IMR-90 (cell line): ENCODE measurements around the gene ARMH3. TPM values are rescaled to one million over a fixed set of nuclear protein-coding genes. Genes with fewer than 3 reads are reported as not detected.

ENCODE experiments used
- ATAC-seq: fragments of 200-7000 bp; cut with Tn5 transposase; 2 replicates; pipeline ENCODE4 v1.9.1; 2020; ENCODE audit warnings: low read depth, mild to moderate bottlenecking, moderate library complexity
- BruUV-seq: library from RNA; stranded (reverse); fragments of 400-500 nt; replicated peaks from 2 replicates; lab custom pipeline; 2021; lab: Mats Ljungman, UMichigan
- CTCF ChIA-PET: fragments of 300-600 bp; formaldehyde crosslinking; extraction: SDS; loops from one replicate; lab custom pipeline; 2021; ENCODE audit warnings: antibody characterized with exemption; lab: Yijun Ruan, JAX
- POLR2A ChIA-PET: fragments of 300-600 bp; sonication (Branson Sonifier 250); formaldehyde crosslinking; loops from one replicate; lab custom pipeline; 2022; ENCODE audit warnings: antibody characterized with exemption; ENCODE audit not compliant: unreplicated experiment; lab: Charles Lee
- DNase-seq: peaks from one replicate; pipeline ENCODE4 v3.0.0; 2013
- H2AFZ ChIP-seq: replicated peaks from 2 replicates; pipeline ENCODE3; 2013; ENCODE audit warnings: low read length, mild to moderate bottlenecking; ENCODE audit not compliant: poor library complexity
- H2AK5ac ChIP-seq: 2 replicates; pipeline ENCODE4 v1.6.1; 2013; ENCODE audit warnings: low read depth, low read length, inconsistent platforms
- H2AK9ac ChIP-seq: replicated peaks from 2 replicates; pipeline ENCODE3; 2013; ENCODE audit warnings: mild to moderate bottlenecking, low read depth, low read length, moderate library complexity; ENCODE audit not compliant: poor library complexity
- H2BK120ac ChIP-seq: 2 replicates; pipeline ENCODE4 v1.6.1; 2013; ENCODE audit warnings: low read depth, low read length, inconsistent platforms
- H2BK15ac ChIP-seq: 3 replicates; pipeline ENCODE4 v1.6.1; 2013; ENCODE audit warnings: low read depth, low read length, inconsistent platforms
- H2BK20ac ChIP-seq: 2 replicates; pipeline ENCODE4 v1.6.1; 2013; ENCODE audit warnings: low read depth, mild to moderate bottlenecking, inconsistent platforms, low read length, moderate library complexity
- H2BK5ac ChIP-seq: 2 replicates; pipeline ENCODE4 v1.6.1; 2013; ENCODE audit warnings: mild to moderate bottlenecking, low read depth, low read length, inconsistent platforms; ENCODE audit not compliant: poor library complexity, severe bottlenecking
- H3K14ac ChIP-seq: replicated peaks from 2 replicates; pipeline ENCODE4 v1.6.1; 2013; ENCODE audit warnings: low read depth, low read length, inconsistent platforms
- H3K18ac ChIP-seq: 2 replicates; pipeline ENCODE4 v1.6.1; 2013; ENCODE audit warnings: low read depth, low read length, control low read depth
- H3K23ac ChIP-seq: 2 replicates; pipeline ENCODE4 v1.6.1; 2013; ENCODE audit warnings: low read depth, low read length, inconsistent platforms
- H3K27ac ChIP-seq: 2 replicates; pipeline ENCODE4 v1.5.1; 2013; ENCODE audit warnings: mild to moderate bottlenecking, control low read depth, low read length; ENCODE audit not compliant: insufficient read depth
- H3K27me3 ChIP-seq: 2 replicates; pipeline ENCODE4 v1.6.1; 2013; ENCODE audit warnings: low read length; ENCODE audit not compliant: control insufficient read depth, insufficient read depth
- H3K36me3 ChIP-seq: 2 replicates; pipeline ENCODE4 v1.6.1; 2013; ENCODE audit warnings: low read length, mixed read lengths; ENCODE audit not compliant: control insufficient read depth, insufficient read depth
- H3K4ac ChIP-seq: 2 replicates; pipeline ENCODE4 v1.6.1; 2013; ENCODE audit warnings: low read depth, low read length, inconsistent platforms
- H3K4me1 ChIP-seq: 2 replicates; pipeline ENCODE4 v1.6.1; 2013; ENCODE audit warnings: low read length, mixed read lengths; ENCODE audit not compliant: control insufficient read depth, insufficient read depth
- H3K4me2 ChIP-seq: 2 replicates; pipeline ENCODE4 v1.6.1; 2013; ENCODE audit warnings: low read depth, mild to moderate bottlenecking, control low read depth, low read length, moderate library complexity
- H3K4me3 ChIP-seq: 2 replicates; pipeline ENCODE4 v1.5.1; 2013; ENCODE audit warnings: low read depth, mild to moderate bottlenecking, control low read depth, low read length, moderate library complexity; ENCODE audit not compliant: insufficient read depth
- H3K56ac ChIP-seq: 2 replicates; pipeline ENCODE4 v1.6.1; 2013; ENCODE audit warnings: low read length, inconsistent platforms; ENCODE audit not compliant: insufficient read depth; ENCODE audit errors: extremely low read depth
- H3K79me1 ChIP-seq, 2 experiments: 2 replicates each; pipeline ENCODE4 v1.6.1; 2013; ENCODE audit warnings: low read length in 2 of 2, inconsistent platforms in 1 of 2, low read depth in 1 of 2
- H3K9ac ChIP-seq: 2 replicates; pipeline ENCODE4 v1.6.1; 2013; ENCODE audit warnings: low read depth, low read length, control low read depth
- H3K9me1 ChIP-seq: 2 replicates; pipeline ENCODE4 v1.6.1; 2013; ENCODE audit warnings: low read length, inconsistent platforms; ENCODE audit not compliant: insufficient read depth
- H3K9me3 ChIP-seq: 2 replicates; pipeline ENCODE4 v1.6.1; 2013; ENCODE audit warnings: low read length; ENCODE audit not compliant: control insufficient read depth, insufficient read depth
- H4K20me1 ChIP-seq: 2 replicates; pipeline ENCODE4 v1.6.1; 2013; ENCODE audit warnings: low read length, inconsistent platforms; ENCODE audit not compliant: insufficient read depth
- H4K5ac ChIP-seq: 2 replicates; pipeline ENCODE4 v1.6.1; 2013; ENCODE audit warnings: mild to moderate bottlenecking, low read depth, low read length, control low read depth
- H4K8ac ChIP-seq, 2 experiments: 2 replicates each; pipeline ENCODE4 v1.6.1; 2013; ENCODE audit warnings: low read depth in 2 of 2, low read length in 2 of 2, control low read depth in 1 of 2, inconsistent platforms in 1 of 2
- H4K91ac ChIP-seq: 2 replicates; pipeline ENCODE4 v1.6.1; 2013; ENCODE audit warnings: low read depth, low read length, inconsistent platforms; ENCODE audit not compliant: insufficient read depth
- MAFK ChIP-seq: IDR thresholded peaks from 2 replicates; pipeline ENCODE4 v1.6.1; 2012; ENCODE audit warnings: low read depth, low read length, improper control_type of control experiment
- NFE2L2 ChIP-seq: fragments of 150-350 bp; IDR thresholded peaks from 2 replicates; pipeline ENCODE4 v1.6.1; 2016; ENCODE audit warnings: low read depth, mild to moderate bottlenecking, low read length
- POLR2A ChIP-seq: IDR thresholded peaks from 2 replicates; pipeline ENCODE4 v1.6.1; 2012; ENCODE audit warnings: mild to moderate bottlenecking, low read depth, low read length
- SMC3 ChIP-seq: fragments of 150-350 bp; IDR thresholded peaks from 2 replicates; pipeline ENCODE4 v1.6.1; 2016; ENCODE audit warnings: low read depth, mild to moderate bottlenecking, antibody characterized with exemption, low read length, moderate library complexity
- WGBS, 2 experiments: methylation state at CpG; one replicate each; pipeline versions ENCODE4 v1.1.5 to v1.1.7; 2013; ENCODE audit warnings: missing lambda C conversion rate in 2 of 2; ENCODE audit not compliant: insufficient read length in 1 of 2; ENCODE audit errors: extremely low coverage in 2 of 2; 5-methylcytosine and 5-hydroxymethylcytosine counted together
- dilution Hi-C: fragments of 300-500 bp; cut with HindIII; formaldehyde crosslinking; loops from one replicate; pipeline ENCODE4 v1.14.3; 2018; ENCODE audit warnings: low sequenced_read_pairs; ENCODE audit not compliant: unreplicated experiment
- in situ Hi-C: fragments of 300-500 bp; cut with MboI; formaldehyde crosslinking; loops from 3 replicates; pipeline ENCODE4 v1.14.3; 2019; ENCODE audit warnings: low sequenced_read_pairs, inconsistent platforms, mixed read lengths
- intact Hi-C: fragments of 100-400 bp; cut with micrococcal nuclease; formaldehyde crosslinking; loops from 2 replicates; pipeline ENCODE4 v1.10.0; 2022
- polyA plus RNA-seq, 3 experiments: library from polyadenylated mRNA; depleted of rRNA; stranded (reverse); fragments of >200 nt; gene quantifications; 2 replicates each; pipeline ENCODE4 v1.2.3, GENCODE V29; 2012; ENCODE audit warnings: low replicate concordance in 1 of 3
- total RNA-seq: library from RNA; depleted of rRNA; stranded (reverse); fragments of >200 nt; gene quantifications from 2 replicates; pipeline ENCODE4 v1.2.3, GENCODE V29; 2012
- TF ChIP-seq, protein P1 (sequence below): conservative IDR thresholded peaks from 2 replicates; pipeline ENCODE4 v1.5.1; 2012; ENCODE audit warnings: mild to moderate bottlenecking, low read depth, low read length, improper control_type of control experiment
- TF ChIP-seq, protein P2 (sequence below): fragments of 150-350 bp; IDR thresholded peaks from 2 replicates; pipeline ENCODE4 v1.6.1; 2016; ENCODE audit warnings: low read depth, mild to moderate bottlenecking, low read length, moderate library complexity, borderline replicate concordance

The ARMH3 gene
- total and polyA plus RNA-seq, 2 of the 4 experiments (the other 2 are of a cell fraction) = 12.1 to 13.1 TPM

DNA sequence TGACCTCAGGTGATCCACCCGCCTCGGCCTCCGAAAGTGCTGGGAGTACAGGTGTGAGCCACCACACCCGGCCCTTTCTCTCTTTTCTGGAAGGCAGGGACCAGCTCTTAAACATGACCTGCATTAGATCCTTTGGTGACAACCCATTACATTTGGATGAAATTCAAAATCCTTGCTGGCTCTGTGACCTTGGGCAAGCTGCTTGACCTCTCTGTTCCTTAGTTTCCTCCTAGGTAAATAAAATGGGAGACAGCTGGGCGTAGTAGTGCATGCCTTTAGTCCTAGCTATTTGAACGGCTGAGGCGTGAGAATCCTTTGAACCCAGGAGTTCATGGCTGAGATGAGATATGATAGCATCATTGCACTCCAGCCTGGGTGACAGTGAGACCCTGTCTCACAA lies 40.5 kb upstream of the ARMH3 start:
- 100% methylated on average over 2 of the region's 7 CpGs; no CpG with 5 or more reads in 1 of the 2 experiments for WGBS, 2 experiments
- Histone ChIP-seq H2BK120ac (no peak overlapping the region), H3K14ac (no peak overlapping the region), H4K91ac (no peak overlapping the region), H2BK15ac (no peak overlapping the region), H3K9ac (no peak overlapping the region), H3K27ac (no peak overlapping the region), H3K79me1 (no peaks in the 10 kb centered on the region), H3K36me3 (peaks cover 12% of the 10 kb centered on the region; the same call in 1 of the 2 replicates), H2AK5ac (no peak overlapping the region), H3K4ac (no peak overlapping the region), H3K9me3 (no peaks in the 10 kb centered on the region), H3K9me1 (no peaks in the 10 kb centered on the region), H3K56ac (no peak overlapping the region), H2BK5ac (no peak overlapping the region), H4K5ac (no peak overlapping the region), H3K4me1 (no peaks in the 10 kb centered on the region), H4K8ac (no peak overlapping the region), H3K27me3 (no peaks in the 10 kb centered on the region), H3K4me2 (no peak overlapping the region), H3K23ac (no peak overlapping the region), H3K4me3 (no peak overlapping the region), H3K18ac (no peak overlapping the region), H2AFZ (no peak overlapping the region), H2BK20ac (no peak overlapping the region), H4K20me1 (no peaks in the 10 kb centered on the region), H2AK9ac (no peak overlapping the region)
- in situ Hi-C loops (no loop called here), intact Hi-C loops (no loop called here), dilution Hi-C loops (no loop called here)
- ChIA-PET CTCF (interaction anchor here (0.6 kb wide), 1 partner anchor 655 kb away, joined by 3 read pairs; no protein-coding TSS in a partner anchor), POLR2A (no interaction called here)
- ATAC-seq (no peak), DNase-seq (no peak)
- BruUV-seq = no TSS peak
- TF ChIP-seq, protein P1, sequence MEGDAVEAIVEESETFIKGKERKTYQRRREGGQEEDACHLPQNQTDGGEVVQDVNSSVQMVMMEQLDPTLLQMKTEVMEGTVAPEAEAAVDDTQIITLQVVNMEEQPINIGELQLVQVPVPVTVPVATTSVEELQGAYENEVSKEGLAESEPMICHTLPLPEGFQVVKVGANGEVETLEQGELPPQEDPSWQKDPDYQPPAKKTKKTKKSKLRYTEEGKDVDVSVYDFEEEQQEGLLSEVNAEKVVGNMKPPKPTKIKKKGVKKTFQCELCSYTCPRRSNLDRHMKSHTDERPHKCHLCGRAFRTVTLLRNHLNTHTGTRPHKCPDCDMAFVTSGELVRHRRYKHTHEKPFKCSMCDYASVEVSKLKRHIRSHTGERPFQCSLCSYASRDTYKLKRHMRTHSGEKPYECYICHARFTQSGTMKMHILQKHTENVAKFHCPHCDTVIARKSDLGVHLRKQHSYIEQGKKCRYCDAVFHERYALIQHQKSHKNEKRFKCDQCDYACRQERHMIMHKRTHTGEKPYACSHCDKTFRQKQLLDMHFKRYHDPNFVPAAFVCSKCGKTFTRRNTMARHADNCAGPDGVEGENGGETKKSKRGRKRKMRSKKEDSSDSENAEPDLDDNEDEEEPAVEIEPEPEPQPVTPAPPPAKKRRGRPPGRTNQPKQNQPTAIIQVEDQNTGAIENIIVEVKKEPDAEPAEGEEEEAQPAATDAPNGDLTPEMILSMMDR = no peak
- TF ChIP-seq NFE2L2 (no peak), SMC3 (no peak), MAFK (no peak), POLR2A (no peak)
- TF ChIP-seq, protein P2, sequence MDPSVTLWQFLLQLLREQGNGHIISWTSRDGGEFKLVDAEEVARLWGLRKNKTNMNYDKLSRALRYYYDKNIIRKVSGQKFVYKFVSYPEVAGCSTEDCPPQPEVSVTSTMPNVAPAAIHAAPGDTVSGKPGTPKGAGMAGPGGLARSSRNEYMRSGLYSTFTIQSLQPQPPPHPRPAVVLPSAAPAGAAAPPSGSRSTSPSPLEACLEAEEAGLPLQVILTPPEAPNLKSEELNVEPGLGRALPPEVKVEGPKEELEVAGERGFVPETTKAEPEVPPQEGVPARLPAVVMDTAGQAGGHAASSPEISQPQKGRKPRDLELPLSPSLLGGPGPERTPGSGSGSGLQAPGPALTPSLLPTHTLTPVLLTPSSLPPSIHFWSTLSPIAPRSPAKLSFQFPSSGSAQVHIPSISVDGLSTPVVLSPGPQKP = no peak
